Upper lobe of left lung (tissue), 6 donors: Measurements from ENCODE around the gene NFS1. TPM values are rescaled to one million over a fixed set of nuclear protein-coding genes. Genes with fewer than 3 reads are reported as not detected.
"Not testable (repeated sequence)": the region's sequence is repeated elsewhere in the genome, so short reads cannot be mapped to it uniquely, and the experiment has no call there.

Experiments
- ATAC-seq, 2 donors: fragments of 200-7000 bp; cut with Tn5 transposase; one replicate each; pipeline ENCODE4 v1.9.1; 2022; ENCODE audit warnings: mild to moderate bottlenecking in 2 of 2, moderate library complexity in 2 of 2; ENCODE audit not compliant: low FRiP score in 2 of 2
- DNase-seq, 2 donors: peaks; one replicate each; pipeline ENCODE4 v3.0.0-alpha.2; 2019 to 2020
- H3K27ac ChIP-seq, 4 donors: fragments of 200-600 bp; sonication (generic); one replicate each; pipeline ENCODE4 v1.5.1; 2016 to 2019
- H3K27me3 ChIP-seq, 4 donors: fragments of 200-600 bp; sonication (generic); one replicate each; pipeline ENCODE4 v1.5.1; 2017 to 2019
- H3K36me3 ChIP-seq, 4 donors: fragments of 200-600 bp; sonication (generic); one replicate each; pipeline ENCODE4 v1.5.1; 2016 to 2019
- H3K4me1 ChIP-seq, 4 donors: fragments of 200-600 bp; sonication (generic); one replicate each; pipeline ENCODE4 v1.5.1; 2018 to 2019
- H3K4me3 ChIP-seq, 4 donors: fragments of 200-600 bp; sonication (generic); one replicate each; pipeline ENCODE4 v1.5.1; 2017 to 2019; ENCODE audit warnings: mild to moderate bottlenecking in 2 of 4, moderate library complexity in 1 of 4
- H3K9me3 ChIP-seq, 4 donors: fragments of 200-600 bp; sonication (generic); one replicate each; pipeline ENCODE4 v1.5.1; 2018 to 2019
- CTCF ChIP-seq, 6 experiments: fragments of 450-650 bp in 4 of 6; fragments of 200-600 bp in 2 of 6; sonication (generic) in 2 of 6; IDR thresholded peaks; one replicate each; pipeline ENCODE4 v1.5.1; 2016 to 2019; ENCODE audit warnings: antibody characterized with exemption in 6 of 6
- EP300 ChIP-seq, 4 donors: sonication (generic); formaldehyde crosslinking; IDR thresholded peaks; one replicate each; pipeline ENCODE4 v1.5.1; 2017; ENCODE audit warnings: antibody characterized with exemption in 4 of 4, control low read depth in 2 of 4
- POLR2A ChIP-seq, 4 donors: fragments of 450-650 bp; IDR thresholded peaks; one replicate each; pipeline ENCODE4 v1.5.1; 2016 to 2017; ENCODE audit warnings: antibody characterized with exemption in 4 of 4, mild to moderate bottlenecking in 2 of 4
- POLR2AphosphoS5 ChIP-seq, 2 donors: sonication (generic); formaldehyde crosslinking; IDR thresholded peaks; one replicate each; pipeline ENCODE4 v1.5.1; 2017; ENCODE audit warnings: antibody characterized with exemption in 2 of 2
- WGBS, 2 donors: methylation state at CpG; one replicate each; pipeline ENCODE4 v1.1.5; 2017 to 2018; 5-methylcytosine and 5-hydroxymethylcytosine counted together
- total RNA-seq, 6 donors: library from RNA; depleted of rRNA in 4 of 6; stranded (reverse); fragments of >200 nt in 4 of 6; gene quantifications; one replicate each; pipeline versions ENCODE4 v1.1.0 to v1.2.1, GENCODE V29; 2016 to 2021
- donor health status: DM: no; HTN: no; CAD: no; lungs with moderate emphysema.
- donor health status: DM: no; HTN: yes; CAD: no; lungs with severe emphysema.

Gene NFS1
- 10 to 100 TPM; 16.2 to 90.1 (median 22.6) TPM for total RNA-seq

- H3K4me3 ChIP-seq, result peak within 1 kb of the TSS; percentile 61 to 95 (median 84)
- ATAC-seq (peak; percentile 91 to 95), DNase-seq (peak; percentile 83 to 97)
- H3K4me1 ChIP-seq, result peaks cover 15 to 39% (median 22%) of the 10 kb centered on the region in 4 donors
- H3K9me3 ChIP-seq, result no peaks in the 10 kb centered on the region
- peaks cover 19 to 57% (median 33%) of the 10 kb centered on the region in 4 donors for H3K36me3 ChIP-seq
- 0 to 1% methylated on average over 10 to 39 of the region's 81 CpGs for whole genome bisulfite sequencing, 2 donors
- TF ChIP-seq POLR2AphosphoS5 (IDR thresholded peaks at IDR 0.05) (peak; percentile 69 to 84), EP300 (IDR thresholded peaks at IDR 0.05) (no peak), CTCF (IDR thresholded peaks at IDR 0.05) (peak in 4 of 6 experiments; percentile 26 to 65 (median 53)), POLR2A (IDR thresholded peaks at IDR 0.05) (peak in 2 of 4 donors; percentile 34 to 77)
- H3K27me3 ChIP-seq, result no peaks in the 10 kb centered on the region
- peak within 1 kb of the TSS; percentile 86 to 96 (median 94) for H3K27ac ChIP-seq
Measured at GRCh38 chr20:35699127-35699956, at the start of gene NFS1, which contains the start of gene ROMO1. Gene NFS1, minus strand, starts transcription at chr20:35699352. Its CDS starts 64 bp downstream, at chr20:35699288. Gene ROMO1, plus strand, starts transcription at chr20:35699405. Its CDS starts 228 bp downstream, at chr20:35699633.

- not testable (repeated sequence) for H3K27me3 ChIP-seq, DNase-seq, ATAC-seq, H3K9me3 ChIP-seq
- Histone ChIP-seq H3K4me1 (peaks cover 18 to 26% (median 22%) of the 10 kb centered on the region in 4 donors), H3K36me3 (peaks cover 0 to 13% (median 6%) of the 10 kb centered on the region in 4 donors), H3K27ac (peak overlapping the region; percentile 94 to 99 (median 98)), H3K4me3 (peak overlapping the region in 1 of 4 donors; percentile 86)
- 91 to 96% methylated on average over 3 of the region's 3 CpGs for WGBS, 2 donors
Measured at GRCh38 chr20:35744492-35744841, 45.3 kb upstream of the NFS1 start.

- Histone ChIP-seq H3K27ac (peak overlapping the region; percentile 94 to 99 (median 98)), H3K36me3 (peaks cover 1 to 19% (median 10%) of the 10 kb centered on the region in 4 donors), H3K4me1 (peaks cover 24 to 31% (median 27%) of the 10 kb centered on the region in 4 donors), H3K9me3 (no peaks in the 10 kb centered on the region), H3K27me3 (no peaks in the 10 kb centered on the region), H3K4me3 (peak overlapping the region in 3 of 4 donors; percentile 3 to 86 (median 64))
- TF ChIP-seq CTCF (IDR thresholded peaks at IDR 0.05), result no peak
- peak in 1 of 2 donors; percentile 51 for TF ChIP-seq POLR2AphosphoS5 (IDR thresholded peaks at IDR 0.05)
- DNase-seq (no peak), ATAC-seq (no peak)
- WGBS, 2 donors, result 52 to 60% methylated on average over 15 of the region's 15 CpGs
Measured at GRCh38 chr20:35743693-35744491, 44.7 kb upstream of the NFS1 start.

- peak; percentile 16 to 23 for ATAC-seq
- DNase-seq, result no peak
- H3K36me3 ChIP-seq, result peaks cover 11 to 28% (median 20%) of the 10 kb centered on the region in 4 donors
- H3K4me3 ChIP-seq, result peak overlapping the region; percentile 2 to 86 (median 67)
- no peaks in the 10 kb centered on the region for H3K27me3 ChIP-seq
- TF ChIP-seq POLR2AphosphoS5 (IDR thresholded peaks at IDR 0.05) (no peak), POLR2A (IDR thresholded peaks at IDR 0.05) (peak in 1 of 4 donors; percentile 19)
- H3K9me3 ChIP-seq, result no peaks in the 10 kb centered on the region
- 0 to 1% methylated on average over 8 of the region's 8 CpGs for WGBS, 2 donors
- peaks cover 32 to 41% (median 37%) of the 10 kb centered on the region in 4 donors for H3K4me1 ChIP-seq
- H3K27ac ChIP-seq, result peak overlapping the region; percentile 94 to 99 (median 98)
Measured at GRCh38 chr20:35742741-35743523, 43.8 kb upstream of the NFS1 start.

- TF ChIP-seq EP300 (IDR thresholded peaks at IDR 0.05), result peak in 1 of 4 donors; percentile 84
- peak; percentile 21 to 63 (median 54) for TF ChIP-seq CTCF (IDR thresholded peaks at IDR 0.05)
- TF ChIP-seq POLR2A (IDR thresholded peaks at IDR 0.05), result peak; percentile 92 to 98 (median 94)
- TF ChIP-seq POLR2AphosphoS5 (IDR thresholded peaks at IDR 0.05), result peak; percentile 94 to 98
Measured at GRCh38 chr20:35741892-35742740, 43.0 kb upstream of the NFS1 start, which contains the start of gene RBM39. Gene RBM39, minus strand, starts transcription at chr20:35742260. Its CDS starts 1,386 bp downstream, at chr20:35740874.

More at GRCh38 chr20:35741892-35742740, 43.0 kb upstream of the NFS1 start, which contains the start of gene RBM39:
- H3K9me3 ChIP-seq, result no peaks in the 10 kb centered on the region
- DNase-seq (peak; percentile 94 to 99), ATAC-seq (peak; percentile 95 to 98)
- H3K27me3 ChIP-seq, result no peaks in the 10 kb centered on the region
- peak within 1 kb of the TSS; percentile 64 to 86 (median 77) for H3K4me3 ChIP-seq
- peaks cover 15 to 36% (median 25%) of the 10 kb centered on the region in 4 donors for H3K36me3 ChIP-seq
- WGBS, 2 donors, result 0 to 1% methylated on average over 39 to 66 of the region's 66 CpGs
- peaks cover 36 to 49% (median 43%) of the 10 kb centered on the region in 4 donors for H3K4me1 ChIP-seq
- peak within 1 kb of the TSS; percentile 98 to 100 (median 99) for H3K27ac ChIP-seq
